IMR-90 (cell line): ENCODE results near the gene NDUFA13. TPM values are rescaled to one million over a fixed set of nuclear protein-coding genes. Genes with fewer than 3 reads are reported as not detected.

Experiments
- ATAC-seq: fragments of 200-7000 bp; cut with Tn5 transposase; 2 replicates; pipeline ENCODE4 v1.9.1; 2020; ENCODE audit warnings: low read depth, mild to moderate bottlenecking, moderate library complexity
- BruUV-seq: library from RNA; stranded (reverse); fragments of 400-500 nt; replicated peaks from 2 replicates; lab custom pipeline; 2021; lab: Mats Ljungman, UMichigan
- CTCF ChIA-PET: fragments of 300-600 bp; formaldehyde crosslinking; extraction: SDS; loops from one replicate; lab custom pipeline; 2021; ENCODE audit warnings: antibody characterized with exemption; lab: Yijun Ruan, JAX
- POLR2A ChIA-PET: fragments of 300-600 bp; sonication (Branson Sonifier 250); formaldehyde crosslinking; loops from one replicate; lab custom pipeline; 2022; ENCODE audit warnings: antibody characterized with exemption; ENCODE audit not compliant: unreplicated experiment; lab: Charles Lee
- DNase-seq: peaks from one replicate; pipeline ENCODE4 v3.0.0; 2013
- H2AFZ ChIP-seq: replicated peaks from 2 replicates; pipeline ENCODE3; 2013; ENCODE audit warnings: low read length, mild to moderate bottlenecking; ENCODE audit not compliant: poor library complexity
- H2AK5ac ChIP-seq: 2 replicates; pipeline ENCODE4 v1.6.1; 2013; ENCODE audit warnings: low read depth, low read length, inconsistent platforms
- H2AK9ac ChIP-seq: replicated peaks from 2 replicates; pipeline ENCODE3; 2013; ENCODE audit warnings: mild to moderate bottlenecking, low read depth, low read length, moderate library complexity; ENCODE audit not compliant: poor library complexity
- H2BK120ac ChIP-seq: 2 replicates; pipeline ENCODE4 v1.6.1; 2013; ENCODE audit warnings: low read depth, low read length, inconsistent platforms
- H2BK15ac ChIP-seq: 3 replicates; pipeline ENCODE4 v1.6.1; 2013; ENCODE audit warnings: low read depth, low read length, inconsistent platforms
- H2BK20ac ChIP-seq: 2 replicates; pipeline ENCODE4 v1.6.1; 2013; ENCODE audit warnings: low read depth, mild to moderate bottlenecking, inconsistent platforms, low read length, moderate library complexity
- H2BK5ac ChIP-seq: 2 replicates; pipeline ENCODE4 v1.6.1; 2013; ENCODE audit warnings: mild to moderate bottlenecking, low read depth, low read length, inconsistent platforms; ENCODE audit not compliant: poor library complexity, severe bottlenecking
- H3K14ac ChIP-seq: replicated peaks from 2 replicates; pipeline ENCODE4 v1.6.1; 2013; ENCODE audit warnings: low read depth, low read length, inconsistent platforms
- H3K18ac ChIP-seq: 2 replicates; pipeline ENCODE4 v1.6.1; 2013; ENCODE audit warnings: low read depth, low read length, control low read depth
- H3K23ac ChIP-seq: 2 replicates; pipeline ENCODE4 v1.6.1; 2013; ENCODE audit warnings: low read depth, low read length, inconsistent platforms
- H3K27ac ChIP-seq: 2 replicates; pipeline ENCODE4 v1.5.1; 2013; ENCODE audit warnings: mild to moderate bottlenecking, control low read depth, low read length; ENCODE audit not compliant: insufficient read depth
- H3K27me3 ChIP-seq: 2 replicates; pipeline ENCODE4 v1.6.1; 2013; ENCODE audit warnings: low read length; ENCODE audit not compliant: control insufficient read depth, insufficient read depth
- H3K36me3 ChIP-seq: 2 replicates; pipeline ENCODE4 v1.6.1; 2013; ENCODE audit warnings: low read length, mixed read lengths; ENCODE audit not compliant: control insufficient read depth, insufficient read depth
- H3K4ac ChIP-seq: 2 replicates; pipeline ENCODE4 v1.6.1; 2013; ENCODE audit warnings: low read depth, low read length, inconsistent platforms
- H3K4me1 ChIP-seq: 2 replicates; pipeline ENCODE4 v1.6.1; 2013; ENCODE audit warnings: low read length, mixed read lengths; ENCODE audit not compliant: control insufficient read depth, insufficient read depth
- H3K4me2 ChIP-seq: 2 replicates; pipeline ENCODE4 v1.6.1; 2013; ENCODE audit warnings: low read depth, mild to moderate bottlenecking, control low read depth, low read length, moderate library complexity
- H3K4me3 ChIP-seq: 2 replicates; pipeline ENCODE4 v1.5.1; 2013; ENCODE audit warnings: low read depth, mild to moderate bottlenecking, control low read depth, low read length, moderate library complexity; ENCODE audit not compliant: insufficient read depth
- H3K56ac ChIP-seq: 2 replicates; pipeline ENCODE4 v1.6.1; 2013; ENCODE audit warnings: low read length, inconsistent platforms; ENCODE audit not compliant: insufficient read depth; ENCODE audit errors: extremely low read depth
- H3K79me1 ChIP-seq, 2 experiments: 2 replicates each; pipeline ENCODE4 v1.6.1; 2013; ENCODE audit warnings: low read length in 2 of 2, inconsistent platforms in 1 of 2, low read depth in 1 of 2
- H3K9ac ChIP-seq: 2 replicates; pipeline ENCODE4 v1.6.1; 2013; ENCODE audit warnings: low read depth, low read length, control low read depth
- H3K9me1 ChIP-seq: 2 replicates; pipeline ENCODE4 v1.6.1; 2013; ENCODE audit warnings: low read length, inconsistent platforms; ENCODE audit not compliant: insufficient read depth
- H3K9me3 ChIP-seq: 2 replicates; pipeline ENCODE4 v1.6.1; 2013; ENCODE audit warnings: low read length; ENCODE audit not compliant: control insufficient read depth, insufficient read depth
- H4K20me1 ChIP-seq: 2 replicates; pipeline ENCODE4 v1.6.1; 2013; ENCODE audit warnings: low read length, inconsistent platforms; ENCODE audit not compliant: insufficient read depth
- H4K5ac ChIP-seq: 2 replicates; pipeline ENCODE4 v1.6.1; 2013; ENCODE audit warnings: mild to moderate bottlenecking, low read depth, low read length, control low read depth
- H4K8ac ChIP-seq, 2 experiments: 2 replicates each; pipeline ENCODE4 v1.6.1; 2013; ENCODE audit warnings: low read depth in 2 of 2, low read length in 2 of 2, control low read depth in 1 of 2, inconsistent platforms in 1 of 2
- H4K91ac ChIP-seq: 2 replicates; pipeline ENCODE4 v1.6.1; 2013; ENCODE audit warnings: low read depth, low read length, inconsistent platforms; ENCODE audit not compliant: insufficient read depth
- BHLHE40 ChIP-seq: fragments of 150-350 bp; IDR thresholded peaks from 2 replicates; pipeline ENCODE4 v1.6.1; 2016; ENCODE audit warnings: mild to moderate bottlenecking, low read depth, low read length
- CEBPB ChIP-seq: IDR thresholded peaks from 2 replicates; pipeline ENCODE4 v1.6.1; 2012; ENCODE audit warnings: low read depth, low read length, improper control_type of control experiment
- CHD1 ChIP-seq: IDR thresholded peaks from 2 replicates; pipeline ENCODE4 v1.6.1; 2012; ENCODE audit warnings: low read depth, low read length, improper control_type of control experiment
- CTCF ChIP-seq: conservative IDR thresholded peaks from 2 replicates; pipeline ENCODE4 v1.5.1; 2012; ENCODE audit warnings: mild to moderate bottlenecking, low read depth, low read length, improper control_type of control experiment
- ELK1 ChIP-seq: fragments of 150-350 bp; IDR thresholded peaks from 2 replicates; pipeline ENCODE4 v1.6.1; 2016; ENCODE audit warnings: low read depth, mild to moderate bottlenecking, low read length, moderate library complexity, borderline replicate concordance
- FOS ChIP-seq: fragments of 150-350 bp; IDR thresholded peaks from 2 replicates; pipeline ENCODE4 v1.6.1; 2016; ENCODE audit warnings: low read depth, low read length
- MAZ ChIP-seq: IDR thresholded peaks from 2 replicates; pipeline ENCODE4 v1.6.1; 2012; ENCODE audit warnings: low read depth, mild to moderate bottlenecking, low read length, improper control_type of control experiment, moderate library complexity, borderline replicate concordance
- MXI1 ChIP-seq: IDR thresholded peaks from 2 replicates; pipeline ENCODE4 v1.6.1; 2012; ENCODE audit warnings: low read depth, mild to moderate bottlenecking, low read length, moderate library complexity, borderline replicate concordance
- NFE2L2 ChIP-seq: fragments of 150-350 bp; IDR thresholded peaks from 2 replicates; pipeline ENCODE4 v1.6.1; 2016; ENCODE audit warnings: low read depth, mild to moderate bottlenecking, low read length
- POLR2A ChIP-seq: IDR thresholded peaks from 2 replicates; pipeline ENCODE4 v1.6.1; 2012; ENCODE audit warnings: mild to moderate bottlenecking, low read depth, low read length
- RAD21 ChIP-seq: IDR thresholded peaks from 2 replicates; pipeline ENCODE4 v1.6.1; 2012; ENCODE audit warnings: low read length, improper control_type of control experiment
- RCOR1 ChIP-seq: IDR thresholded peaks from 2 replicates; pipeline ENCODE4 v1.6.1; 2012; ENCODE audit warnings: mild to moderate bottlenecking, low read length, improper control_type of control experiment; ENCODE audit not compliant: insufficient replicate concordance
- RFX5 ChIP-seq: IDR thresholded peaks from 2 replicates; pipeline ENCODE4 v1.8.0; 2012; ENCODE audit warnings: low read depth, mild to moderate bottlenecking, low read length, moderate library complexity
- SMC3 ChIP-seq: fragments of 150-350 bp; IDR thresholded peaks from 2 replicates; pipeline ENCODE4 v1.6.1; 2016; ENCODE audit warnings: low read depth, mild to moderate bottlenecking, antibody characterized with exemption, low read length, moderate library complexity
- WGBS, 2 experiments: methylation state at CpG; one replicate each; pipeline versions ENCODE4 v1.1.5 to v1.1.7; 2013; ENCODE audit warnings: missing lambda C conversion rate in 2 of 2; ENCODE audit not compliant: insufficient read length in 1 of 2; ENCODE audit errors: extremely low coverage in 2 of 2; 5-methylcytosine and 5-hydroxymethylcytosine counted together
- dilution Hi-C: fragments of 300-500 bp; cut with HindIII; formaldehyde crosslinking; loops from one replicate; pipeline ENCODE4 v1.14.3; 2018; ENCODE audit warnings: low sequenced_read_pairs; ENCODE audit not compliant: unreplicated experiment
- in situ Hi-C: fragments of 300-500 bp; cut with MboI; formaldehyde crosslinking; loops from 3 replicates; pipeline ENCODE4 v1.14.3; 2019; ENCODE audit warnings: low sequenced_read_pairs, inconsistent platforms, mixed read lengths
- intact Hi-C: fragments of 100-400 bp; cut with micrococcal nuclease; formaldehyde crosslinking; loops from 2 replicates; pipeline ENCODE4 v1.10.0; 2022
- polyA plus RNA-seq, 3 experiments: library from polyadenylated mRNA; depleted of rRNA; stranded (reverse); fragments of >200 nt; gene quantifications; 2 replicates each; pipeline ENCODE4 v1.2.3, GENCODE V29; 2012; ENCODE audit warnings: low replicate concordance in 1 of 3
- total RNA-seq: library from RNA; depleted of rRNA; stranded (reverse); fragments of >200 nt; gene quantifications from 2 replicates; pipeline ENCODE4 v1.2.3, GENCODE V29; 2012

Gene NDUFA13
- total and polyA plus RNA-seq, 2 of the 4 experiments (the other 2 are of a cell fraction), result 30.6 to 667 TPM

GRCh38 chr19:19514215-19514657, 1.8 kb upstream of the NDUFA13 start:
- Histone ChIP-seq H3K18ac (no peak overlapping the region), H3K56ac (no peak overlapping the region), H3K4me1 (peaks cover 5% of the 10 kb centered on the region; the same call in 1 of the 2 replicates), H3K4ac (no peak overlapping the region), H2BK120ac (no peak overlapping the region), H3K9ac (no peak overlapping the region), H3K79me1 (peaks cover 13 to 42% of the 10 kb centered on the region in 2 experiments), H3K9me1 (peaks cover 5% of the 10 kb centered on the region; the same call in 1 of the 2 replicates), H3K4me3 (no peak overlapping the region), H3K4me2 (no peak overlapping the region), H4K20me1 (no peaks in the 10 kb centered on the region), H2BK15ac (no peak overlapping the region), H4K5ac (no peak overlapping the region), H3K9me3 (0 out of 2 replicates have a peak, but pooled peaks cover 3% of the 10 kb centered on the region), H2AFZ (peak overlapping the region; percentile 67), H4K91ac (no peak overlapping the region), H4K8ac (no peak overlapping the region), H2BK5ac (no peak overlapping the region), H3K36me3 (peaks cover 3% of the 10 kb centered on the region), H2AK5ac (no peak overlapping the region), H2AK9ac (no peak overlapping the region), H3K23ac (no peak overlapping the region), H3K14ac (no peak overlapping the region), H3K27me3 (no peaks in the 10 kb centered on the region), H3K27ac (no peak overlapping the region), H2BK20ac (no peak overlapping the region)
- ATAC-seq (no peak), DNase-seq (no peak)
- dilution Hi-C loops, result no loop called here
- CTCF ChIA-PET, result no interaction called here
- POLR2A ChIA-PET, result no interaction called here
- WGBS, 2 experiments, result 45% methylated on average over 39 of the region's 46 CpGs; no CpG with 5 or more reads in 1 of the 2 experiments
- in situ Hi-C loops, result no loop called here
- intact Hi-C loops, result no loop called here
- TF ChIP-seq RFX5, result no peak
- no peak for TF ChIP-seq POLR2A
- TF ChIP-seq MXI1, result no peak
- no peak for TF ChIP-seq MAZ
- no peak for TF ChIP-seq CTCF
- no peak for TF ChIP-seq RCOR1
- TF ChIP-seq ELK1, result no peak
- TF ChIP-seq FOS, result no peak
- TF ChIP-seq BHLHE40, result no peak
- no peak for TF ChIP-seq SMC3
- TF ChIP-seq CHD1, result no peak
- TF ChIP-seq NFE2L2, result no peak
- no peak for TF ChIP-seq RAD21
- no peak for TF ChIP-seq CEBPB
- no TSS peak for BruUV-seq
